Measurements from ENCODE around the gene ARHGAP40. TPM values are rescaled to one million over a fixed set of nuclear protein-coding genes. Genes with fewer than 3 reads are reported as not detected.

The ARHGAP40 gene
- total and polyA plus RNA-seq, 12 donors: not detected

- no peaks in the 10 kb centered on the region for H3K36me3 ChIP-seq
- no peak for TF ChIP-seq CTCF (IDR thresholded peaks at IDR 0.05)
- no peak for ATAC-seq
- H3K9me3 ChIP-seq: no peaks in the 10 kb centered on the region
- no peak overlapping the region for H3K4me3 ChIP-seq
- no peak overlapping the region for H3K27ac ChIP-seq
- intact Hi-C loops (cut with DNase I): no loop called here
- H3K4me1 ChIP-seq: no peaks in the 10 kb centered on the region
- DNase-seq: no peak
- peaks cover 0 to 61% (median 39%) of the 10 kb centered on the region in 7 donors for H3K27me3 ChIP-seq
- WGBS, 2 donors: 65 to 82% methylated on average over 16 of the region's 16 CpGs
Observed at GRCh38 chr20:38617011-38617829, 15.6 kb downstream of the ARHGAP40 start.

GRCh38 chr20:38617830-38618196 lies 16.2 kb downstream of the ARHGAP40 start:
- no peak for ATAC-seq
- DNase-seq: no peak
- H3K4me3 ChIP-seq: no peak overlapping the region
- peaks cover 0 to 58% (median 36%) of the 10 kb centered on the region in 7 donors for H3K27me3 ChIP-seq
- WGBS, 2 donors: 89 to 90% methylated on average over 4 of the region's 4 CpGs
- no peaks in the 10 kb centered on the region for H3K4me1 ChIP-seq
- H3K9me3 ChIP-seq: no peaks in the 10 kb centered on the region
- no peak for TF ChIP-seq CTCF (IDR thresholded peaks at IDR 0.05)
- intact Hi-C loops (cut with DNase I): no loop called here
- H3K27ac ChIP-seq: no peak overlapping the region
- H3K36me3 ChIP-seq: no peaks in the 10 kb centered on the region

- WGBS, 2 donors: 55 to 57% methylated on average over 9 of the region's 9 CpGs
- no peaks in the 10 kb centered on the region for H3K36me3 ChIP-seq
- peaks cover 0 to 44% (median 31%) of the 10 kb centered on the region in 7 donors for H3K27me3 ChIP-seq
- H3K9me3 ChIP-seq: peaks cover 0 to 10% (median 0%) of the 10 kb centered on the region in 11 donors
- no peak for TF ChIP-seq CTCF (IDR thresholded peaks at IDR 0.05)
- H3K27ac ChIP-seq: no peak overlapping the region
- ATAC-seq: no peak
- H3K4me1 ChIP-seq: no peaks in the 10 kb centered on the region
- H3K4me3 ChIP-seq: no peak overlapping the region
- intact Hi-C loops (cut with DNase I): no loop called here
- DNase-seq: no peak
Observed at GRCh38 chr20:38620441-38620840, 18.8 kb downstream of the ARHGAP40 start.

- H3K36me3 ChIP-seq: no peaks in the 10 kb centered on the region
- no peak for DNase-seq
- H3K9me3 ChIP-seq: peaks cover 0 to 10% (median 0%) of the 10 kb centered on the region in 11 donors
- no peak for ATAC-seq
- WGBS, 2 donors: 48 to 55% methylated on average over 4 of the region's 4 CpGs
- intact Hi-C loops (cut with DNase I): no loop called here
- no peak overlapping the region for H3K27ac ChIP-seq
- H3K27me3 ChIP-seq: peaks cover 0 to 20% (median 18%) of the 10 kb centered on the region in 7 donors
- no peaks in the 10 kb centered on the region for H3K4me1 ChIP-seq
- TF ChIP-seq CTCF (IDR thresholded peaks at IDR 0.05): no peak
- H3K4me3 ChIP-seq: no peak overlapping the region
Observed at GRCh38 chr20:38623061-38623460, 21.5 kb downstream of the ARHGAP40 start.
